Smooth muscle cell (in vitro differentiated cells): ENCODE data around the gene HSD11B2. TPM values are rescaled to one million over a fixed set of nuclear protein-coding genes. Genes with fewer than 3 reads are reported as not detected.

Source experiments
- DNase-seq: peaks from one replicate; lab custom pipeline; 2025; ENCODE audit not compliant: unreplicated experiment; lab: John Stamatoyannopoulos, UW
- H2AFZ ChIP-seq: fragments of 200-600 bp; sonication (generic); 2 replicates; pipeline ENCODE4 v1.6.0; 2016; ENCODE audit warnings: antibody characterized with exemption, low read depth, mild to moderate bottlenecking
- H3F3A ChIP-seq: fragments of 200-600 bp; sonication (generic); 2 replicates; pipeline ENCODE4 v1.6.0; 2017; ENCODE audit warnings: antibody characterized with exemption, low read depth
- H3K27ac ChIP-seq: fragments of 200-600 bp; sonication (generic); 2 replicates; pipeline ENCODE4 v1.5.1; 2016; ENCODE audit warnings: low read depth, mild to moderate bottlenecking
- H3K27me3 ChIP-seq: fragments of 200-600 bp; sonication (generic); 2 replicates; pipeline ENCODE4 v1.6.1; 2016; ENCODE audit warnings: low read depth, mild to moderate bottlenecking
- H3K36me3 ChIP-seq: fragments of 200-600 bp; sonication (generic); 2 replicates; pipeline ENCODE4 v1.5.1; 2016; ENCODE audit warnings: low read depth
- H3K4me1 ChIP-seq: fragments of 200-600 bp; sonication (generic); 2 replicates; pipeline ENCODE4 v1.5.1; 2016; ENCODE audit warnings: low read depth
- H3K4me2 ChIP-seq: fragments of 200-600 bp; sonication (generic); 2 replicates; pipeline ENCODE4 v1.6.0; 2016; ENCODE audit warnings: mild to moderate bottlenecking
- H3K4me3 ChIP-seq: fragments of 200-600 bp; sonication (generic); 2 replicates; pipeline ENCODE4 v1.5.1; 2016; ENCODE audit warnings: mild to moderate bottlenecking
- H3K79me2 ChIP-seq: fragments of 200-600 bp; sonication (generic); 2 replicates; pipeline ENCODE4 v1.6.0; 2016; ENCODE audit warnings: low read depth, mild to moderate bottlenecking
- H3K9ac ChIP-seq: fragments of 200-600 bp; sonication (generic); 2 replicates; pipeline ENCODE4 v1.6.0; 2016; ENCODE audit warnings: low read depth
- H3K9me3 ChIP-seq: fragments of 200-600 bp; sonication (generic); replicated peaks from 2 replicates; pipeline ENCODE4 v1.5.1; 2016; ENCODE audit warnings: low read depth
- H4K20me1 ChIP-seq: fragments of 200-600 bp; sonication (generic); 2 replicates; pipeline ENCODE4 v1.6.0; 2016; ENCODE audit warnings: low read depth
- CTCF ChIP-seq: fragments of 200-600 bp; sonication (generic); IDR thresholded peaks from 2 replicates; pipeline ENCODE4 v1.5.1; 2017; ENCODE audit warnings: borderline replicate concordance, mild to moderate bottlenecking, antibody characterized with exemption; ENCODE audit not compliant: insufficient read depth, poor library complexity, severe bottlenecking
- WGBS: methylation state at CpG from one replicate; pipeline ENCODE4 v1.1.7; 2016; ENCODE audit warnings: low lambda C conversion rate; 5-methylcytosine and 5-hydroxymethylcytosine counted together
- polyA plus RNA-seq: library from polyadenylated mRNA; unstranded; fragments of >200 nt; fragmentation: Nextera tagmentation; extraction: Ambion mirVana; gene quantifications from 2 replicates; pipeline ENCODE4 v1.2.1, GENCODE V29; 2016
- total RNA-seq: library from RNA; depleted of rRNA; stranded (reverse); fragments of >200 nt; gene quantifications from 2 replicates; pipeline ENCODE4 v1.2.3, GENCODE V29; 2014

HSD11B2 gene
- total and polyA plus RNA-seq, 2 experiments from 2014 or later, result not detected

- Histone ChIP-seq H3K27me3 (no peaks in the 10 kb centered on the region), H3K9ac (no peak overlapping the region), H4K20me1 (peaks cover 39% of the 10 kb centered on the region), H3F3A (no peaks in the 10 kb centered on the region), H3K79me2 (no peaks in the 10 kb centered on the region), H3K4me1 (no peaks in the 10 kb centered on the region), H3K27ac (no peak overlapping the region), H2AFZ (no peak overlapping the region), H3K9me3 (no peaks in the 10 kb centered on the region), H3K4me3 (no peak overlapping the region), H3K4me2 (no peak overlapping the region), H3K36me3 (no peaks in the 10 kb centered on the region)
- no peak for DNase-seq
- 98% methylated on average over 20 of the region's 20 CpGs for WGBS
- TF ChIP-seq CTCF, result no peak
Measured at GRCh38 chr16:67438098-67438791, 7.3 kb downstream of the HSD11B2 start.

- no peak overlapping the region for H2AFZ ChIP-seq
- H4K20me1 ChIP-seq, result peaks cover 46% of the 10 kb centered on the region
- no peak overlapping the region for H3K4me2 ChIP-seq
- H3K9me3 ChIP-seq, result no peaks in the 10 kb centered on the region
- H3K9ac ChIP-seq, result no peak overlapping the region
- TF ChIP-seq CTCF, result no peak
- no peak overlapping the region for H3K27ac ChIP-seq
- no peaks in the 10 kb centered on the region for H3K36me3 ChIP-seq
- 99% methylated on average over 19 of the region's 19 CpGs for WGBS
- H3K27me3 ChIP-seq, result no peaks in the 10 kb centered on the region
- no peak overlapping the region for H3K4me3 ChIP-seq
- H3F3A ChIP-seq, result no peaks in the 10 kb centered on the region
- no peak for DNase-seq
- H3K4me1 ChIP-seq, result no peaks in the 10 kb centered on the region
- no peaks in the 10 kb centered on the region for H3K79me2 ChIP-seq
Measured at GRCh38 chr16:67438824-67439393, 8.0 kb downstream of the HSD11B2 start.

GRCh38 chr16:67441271-67441753 lies 10.4 kb downstream of the HSD11B2 start:
- peaks cover 69% of the 10 kb centered on the region for H4K20me1 ChIP-seq
- H3K9me3 ChIP-seq, result no peaks in the 10 kb centered on the region
- H2AFZ ChIP-seq, result no peak overlapping the region
- no peaks in the 10 kb centered on the region for H3F3A ChIP-seq
- no peaks in the 10 kb centered on the region for H3K4me1 ChIP-seq
- TF ChIP-seq CTCF, result no peak
- H3K4me2 ChIP-seq, result no peak overlapping the region
- H3K79me2 ChIP-seq, result no peaks in the 10 kb centered on the region
- H3K27me3 ChIP-seq, result no peaks in the 10 kb centered on the region
- H3K27ac ChIP-seq, result no peak overlapping the region
- no peak overlapping the region for H3K4me3 ChIP-seq
- WGBS, result 98% methylated on average over 17 of the region's 17 CpGs
- no peaks in the 10 kb centered on the region for H3K36me3 ChIP-seq
- DNase-seq, result no peak
- H3K9ac ChIP-seq, result no peak overlapping the region
